Keratinocyte (primary cell): ENCODE measurements around the gene TTC3.

ENCODE experiments used
- EZH2 ChIP-seq: IDR thresholded peaks from one replicate; pipeline ENCODE4 v1.6.1; 2012; ENCODE audit warnings: inconsistent platforms, mild to moderate bottlenecking, low read length, moderate library complexity
- TF ChIP-seq, protein P1 (sequence below), 3 experiments: IDR thresholded peaks in 1 of 3; conservative IDR thresholded peaks in 1 of 3; optimal IDR thresholded peaks in 1 of 3; 2 replicates in 2 of 3; 3 replicates in 1 of 3; pipeline versions ENCODE3 to v1.5.1; 2011; ENCODE audit warnings: low read length in 3 of 3, mild to moderate bottlenecking in 3 of 3, moderate library complexity in 2 of 3, control low read depth in 1 of 3, inconsistent platforms in 1 of 3; ENCODE audit not compliant: insufficient read depth in 2 of 3; ENCODE audit errors: extremely low read depth in 1 of 3

DNA sequence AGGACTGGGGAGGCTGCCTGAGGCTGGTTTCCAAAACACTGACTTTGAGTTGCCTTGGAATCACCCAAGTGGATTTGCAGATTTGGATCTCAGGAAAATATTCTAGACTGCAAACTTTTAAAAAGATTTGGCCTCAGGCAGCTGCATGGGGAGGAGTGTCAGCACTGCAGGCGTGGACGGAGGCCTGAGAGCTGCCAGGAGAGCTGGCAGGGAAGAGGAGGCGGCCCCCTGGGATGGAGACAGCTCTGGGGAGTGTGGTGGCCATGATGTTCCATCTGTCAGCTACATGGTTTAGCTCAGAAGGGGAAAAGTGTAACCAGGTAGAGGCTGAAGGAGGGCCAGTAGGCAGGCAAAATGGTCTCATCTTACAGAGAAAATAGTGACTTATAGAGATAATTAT is 122.0 kb downstream of the TTC3 start:
- TF ChIP-seq, protein P1, sequence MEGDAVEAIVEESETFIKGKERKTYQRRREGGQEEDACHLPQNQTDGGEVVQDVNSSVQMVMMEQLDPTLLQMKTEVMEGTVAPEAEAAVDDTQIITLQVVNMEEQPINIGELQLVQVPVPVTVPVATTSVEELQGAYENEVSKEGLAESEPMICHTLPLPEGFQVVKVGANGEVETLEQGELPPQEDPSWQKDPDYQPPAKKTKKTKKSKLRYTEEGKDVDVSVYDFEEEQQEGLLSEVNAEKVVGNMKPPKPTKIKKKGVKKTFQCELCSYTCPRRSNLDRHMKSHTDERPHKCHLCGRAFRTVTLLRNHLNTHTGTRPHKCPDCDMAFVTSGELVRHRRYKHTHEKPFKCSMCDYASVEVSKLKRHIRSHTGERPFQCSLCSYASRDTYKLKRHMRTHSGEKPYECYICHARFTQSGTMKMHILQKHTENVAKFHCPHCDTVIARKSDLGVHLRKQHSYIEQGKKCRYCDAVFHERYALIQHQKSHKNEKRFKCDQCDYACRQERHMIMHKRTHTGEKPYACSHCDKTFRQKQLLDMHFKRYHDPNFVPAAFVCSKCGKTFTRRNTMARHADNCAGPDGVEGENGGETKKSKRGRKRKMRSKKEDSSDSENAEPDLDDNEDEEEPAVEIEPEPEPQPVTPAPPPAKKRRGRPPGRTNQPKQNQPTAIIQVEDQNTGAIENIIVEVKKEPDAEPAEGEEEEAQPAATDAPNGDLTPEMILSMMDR (optimal IDR thresholded peaks at IDR 0.05 in 1 of 3, IDR thresholded peaks at IDR 0.05 in 1 of 3, conservative IDR thresholded peaks at IDR 0.05 in 1 of 3; ENCODE audit: extremely low read depth in 1 of 3, insufficient read depth in 2 of 3, low read length in 3 of 3) = no peak
- no peak for TF ChIP-seq EZH2
